B cell (primary cell): ENCODE measurements around the gene CCDC134. TPM values are rescaled to one million over a fixed set of nuclear protein-coding genes. Genes with fewer than 3 reads are reported as not detected.

Experiments
- ATAC-seq: fragments of 200-7000 bp; cut with Tn5 transposase; one replicate; pipeline ENCODE4 v1.10.0; 2021; ENCODE audit warnings: low read depth, mild to moderate bottlenecking, moderate number of reproducible peaks, moderate library complexity
- CTCF ChIA-PET: fragments of 350-600 bp; sonication (Branson Sonifier 250); formaldehyde crosslinking; loops from one replicate; lab custom pipeline; 2021; ENCODE audit warnings: antibody characterized with exemption, inconsistent platforms; lab: Charles Lee
- POLR2A ChIA-PET: fragments of 350-600 bp; sonication (Branson Sonifier 250); formaldehyde crosslinking; loops from one replicate; lab custom pipeline; 2021; ENCODE audit warnings: antibody characterized with exemption; lab: Charles Lee
- DNase-seq: peaks from one replicate; pipeline ENCODE4 v3.0.0; 2013
- H2AFZ ChIP-seq: 2 replicates; pipeline ENCODE4 v1.6.1; 2012; ENCODE audit warnings: mild to moderate bottlenecking, low read depth, low read length; ENCODE audit not compliant: insufficient read depth, poor library complexity, severe bottlenecking
- H3K27ac ChIP-seq, 2 donors: 1 replicate in 1 of 2; 2 replicates in 1 of 2; pipeline ENCODE4 v1.5.1; 2012 to 2013; ENCODE audit warnings: low read length in 2 of 2, mild to moderate bottlenecking in 2 of 2, moderate library complexity in 1 of 2
- H3K27me3 ChIP-seq, 4 experiments: fragments of 200-600 bp in 1 of 4; sonication (generic) in 1 of 4; replicated peaks in 1 of 4; 1 replicate in 2 of 4; 2 replicates in 2 of 4; pipeline versions ENCODE4 v1.6.1 to v1.7.0; 2013 to 2016; ENCODE audit warnings: low read length in 3 of 4, mild to moderate bottlenecking in 2 of 4, mixed read lengths in 1 of 4, moderate library complexity in 1 of 4; ENCODE audit not compliant: insufficient read depth in 4 of 4, control insufficient read depth in 3 of 4; ENCODE audit errors: control extremely low read depth in 1 of 4
- H3K36me3 ChIP-seq, 2 experiments: replicated peaks in 1 of 2; 1 replicate in 1 of 2; 2 replicates in 1 of 2; pipeline versions ENCODE4 v1.6.1 to v1.7.1; 2013; ENCODE audit warnings: low read length in 1 of 2; ENCODE audit not compliant: insufficient read depth in 2 of 2, control insufficient read depth in 1 of 2; ENCODE audit errors: control extremely low read depth in 1 of 2, extremely low read depth in 1 of 2
- H3K4me1 ChIP-seq, 2 donors: fragments of 200-600 bp in 1 of 2; sonication (generic) in 1 of 2; 1 replicate in 1 of 2; 2 replicates in 1 of 2; pipeline versions ENCODE4 v1.5.1 to v1.6.1; 2013 to 2017; ENCODE audit warnings: low read length in 2 of 2; ENCODE audit not compliant: control insufficient read depth in 2 of 2, insufficient read depth in 2 of 2
- H3K4me2 ChIP-seq: replicated peaks from 2 replicates; pipeline ENCODE3; 2012; ENCODE audit warnings: mild to moderate bottlenecking, low read depth, low read length; ENCODE audit not compliant: poor library complexity, severe bottlenecking
- H3K4me3 ChIP-seq, 5 experiments: fragments of 200-600 bp in 1 of 5; sonication (generic) in 1 of 5; 1 replicate in 3 of 5; 2 replicates in 2 of 5; pipeline versions ENCODE4 v1.5.1 to v1.7.0; 2011 to 2016; ENCODE audit warnings: low read length in 4 of 5, mild to moderate bottlenecking in 4 of 5, low read depth in 2 of 5, control low read depth in 1 of 5, moderate library complexity in 1 of 5; ENCODE audit not compliant: insufficient read depth in 1 of 5; ENCODE audit errors: control extremely low read depth in 1 of 5, extremely low read depth in 1 of 5
- H3K79me2 ChIP-seq: fragments of 200-600 bp; sonication (generic); one replicate; pipeline ENCODE4 v1.6.0; 2016; ENCODE audit warnings: low read length; ENCODE audit not compliant: control insufficient read depth, insufficient read depth
- H3K9ac ChIP-seq: fragments of 200-600 bp; sonication (generic); 2 replicates; pipeline ENCODE4 v1.6.1; 2017; ENCODE audit warnings: mild to moderate bottlenecking, low read length, moderate library complexity
- H3K9me3 ChIP-seq, 3 donors: one replicate each; pipeline versions ENCODE4 v1.6.1 to v1.7.1; 2013; ENCODE audit warnings: low read length in 2 of 3; ENCODE audit not compliant: control insufficient read depth in 2 of 3, insufficient read depth in 1 of 3; ENCODE audit errors: control extremely low read depth in 1 of 3
- H4K20me1 ChIP-seq: 2 replicates; pipeline ENCODE4 v1.6.0; 2012; ENCODE audit warnings: mild to moderate bottlenecking, low read length; ENCODE audit not compliant: insufficient read depth, control insufficient read depth, poor library complexity, severe bottlenecking
- H3K27ac Mint-ChIP-seq: one replicate; pipeline ENCODE4 v1.8.0; 2021; ENCODE audit warnings: mixed read lengths
- H3K27me3 Mint-ChIP-seq: one replicate; pipeline ENCODE4 v1.8.0; 2021; ENCODE audit warnings: mixed read lengths
- H3K4me1 Mint-ChIP-seq: one replicate; pipeline ENCODE4 v1.8.0; 2021; ENCODE audit warnings: mixed read lengths
- H3K4me3 Mint-ChIP-seq: one replicate; pipeline ENCODE4 v1.8.0; 2021; ENCODE audit warnings: mixed read lengths
- H3K9me3 Mint-ChIP-seq: one replicate; pipeline ENCODE4 v1.8.0; 2022; ENCODE audit warnings: mixed read lengths; ENCODE audit not compliant: insufficient read depth
- EZH2 ChIP-seq: IDR thresholded peaks from 2 replicates; pipeline ENCODE4 v1.6.1; 2012; ENCODE audit warnings: borderline replicate concordance, low read depth, mild to moderate bottlenecking, moderate library complexity, low read length; ENCODE audit not compliant: insufficient read depth, poor library complexity, severe bottlenecking
- WGBS: methylation state at CpG from one replicate; pipeline ENCODE4 v1.1.5; 2013; ENCODE audit warnings: missing lambda C conversion rate; ENCODE audit not compliant: insufficient coverage; 5-methylcytosine and 5-hydroxymethylcytosine counted together
- intact Hi-C: fragments of 100-400 bp; cut with micrococcal nuclease; formaldehyde crosslinking; loops from one replicate; pipeline ENCODE4 v1.10.0; 2022
- polyA plus RNA-seq: library from polyadenylated mRNA; depleted of rRNA; stranded (reverse); fragments of >200 nt; gene quantifications from 2 replicates; pipeline ENCODE4 v1.2.3, GENCODE V29; 2012
- total RNA-seq, 2 donors: library from RNA; stranded (reverse); fragments of 120-200 nt in 1 of 2; gene quantifications; 1 replicate in 1 of 2; 2 replicates in 1 of 2; pipeline versions ENCODE4 v1.2.3 to v1.2.4, GENCODE V29; 2013 to 2022
- TF ChIP-seq, protein P1 (sequence below): fragments of 200-600 bp; IDR thresholded peaks from one replicate; pipeline ENCODE4 v1.8.0; 2022; ENCODE audit warnings: antibody characterized with exemption, mild to moderate bottlenecking

The CCDC134 gene
- total and polyA plus RNA-seq, 2 donors (not counting 1 experiment from before 2014, with no cell fraction given): 4.4 to 18.1 TPM

DNA sequence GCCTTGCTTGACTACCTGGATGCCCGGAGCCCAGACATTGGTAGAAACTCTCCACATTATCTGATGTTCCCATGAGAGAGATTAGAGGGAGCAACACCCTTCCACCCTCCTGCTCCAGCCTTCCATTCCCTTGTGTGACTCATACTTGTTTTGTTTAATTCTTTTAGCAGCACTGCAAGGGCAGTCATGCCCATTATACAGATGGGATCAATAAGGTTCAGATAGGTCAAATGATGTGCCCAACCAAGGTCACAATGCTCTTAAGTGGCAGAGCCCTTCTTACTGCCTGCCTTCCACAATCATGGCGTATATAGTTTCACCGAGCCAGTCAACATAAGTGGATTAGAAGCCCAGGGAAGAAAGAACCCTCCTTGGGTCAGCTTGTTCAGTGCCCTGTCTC lies 6.6 kb upstream of the CCDC134 start:
- ATAC-seq (no peak), DNase-seq (no peak)
- Mint-ChIP-seq H3K4me1 (peaks cover 2% of the 10 kb centered on the region), H3K27ac (no peak overlapping the region), H3K27me3 (no peaks in the 10 kb centered on the region), H3K9me3 (no peaks in the 10 kb centered on the region), H3K4me3 (no peak overlapping the region)
- CTCF ChIA-PET: no interaction called here
- H3K36me3 ChIP-seq: peaks cover 8 to 40% of the 10 kb centered on the region in 2 experiments
- H3K27ac ChIP-seq: no peak overlapping the region
- no peak for TF ChIP-seq EZH2
- TF ChIP-seq, protein P1, sequence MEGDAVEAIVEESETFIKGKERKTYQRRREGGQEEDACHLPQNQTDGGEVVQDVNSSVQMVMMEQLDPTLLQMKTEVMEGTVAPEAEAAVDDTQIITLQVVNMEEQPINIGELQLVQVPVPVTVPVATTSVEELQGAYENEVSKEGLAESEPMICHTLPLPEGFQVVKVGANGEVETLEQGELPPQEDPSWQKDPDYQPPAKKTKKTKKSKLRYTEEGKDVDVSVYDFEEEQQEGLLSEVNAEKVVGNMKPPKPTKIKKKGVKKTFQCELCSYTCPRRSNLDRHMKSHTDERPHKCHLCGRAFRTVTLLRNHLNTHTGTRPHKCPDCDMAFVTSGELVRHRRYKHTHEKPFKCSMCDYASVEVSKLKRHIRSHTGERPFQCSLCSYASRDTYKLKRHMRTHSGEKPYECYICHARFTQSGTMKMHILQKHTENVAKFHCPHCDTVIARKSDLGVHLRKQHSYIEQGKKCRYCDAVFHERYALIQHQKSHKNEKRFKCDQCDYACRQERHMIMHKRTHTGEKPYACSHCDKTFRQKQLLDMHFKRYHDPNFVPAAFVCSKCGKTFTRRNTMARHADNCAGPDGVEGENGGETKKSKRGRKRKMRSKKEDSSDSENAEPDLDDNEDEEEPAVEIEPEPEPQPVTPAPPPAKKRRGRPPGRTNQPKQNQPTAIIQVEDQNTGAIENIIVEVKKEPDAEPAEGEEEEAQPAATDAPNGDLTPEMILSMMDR: no peak
- no peak overlapping the region for H3K4me3 ChIP-seq
- no peak overlapping the region for H2AFZ ChIP-seq
- no peaks in the 10 kb centered on the region for H3K27me3 ChIP-seq
- H4K20me1 ChIP-seq: no peaks in the 10 kb centered on the region
- no peaks in the 10 kb centered on the region for H3K9me3 ChIP-seq
- H3K4me1 ChIP-seq: no peaks in the 10 kb centered on the region
- 100% methylated on average over 3 of the region's 3 CpGs for WGBS
- H3K9ac ChIP-seq: no peak overlapping the region
- H3K4me2 ChIP-seq: no peak overlapping the region
- H3K79me2 ChIP-seq: no peaks in the 10 kb centered on the region
- POLR2A ChIA-PET: no interaction called here
- intact Hi-C loops: no loop called here

DNA sequence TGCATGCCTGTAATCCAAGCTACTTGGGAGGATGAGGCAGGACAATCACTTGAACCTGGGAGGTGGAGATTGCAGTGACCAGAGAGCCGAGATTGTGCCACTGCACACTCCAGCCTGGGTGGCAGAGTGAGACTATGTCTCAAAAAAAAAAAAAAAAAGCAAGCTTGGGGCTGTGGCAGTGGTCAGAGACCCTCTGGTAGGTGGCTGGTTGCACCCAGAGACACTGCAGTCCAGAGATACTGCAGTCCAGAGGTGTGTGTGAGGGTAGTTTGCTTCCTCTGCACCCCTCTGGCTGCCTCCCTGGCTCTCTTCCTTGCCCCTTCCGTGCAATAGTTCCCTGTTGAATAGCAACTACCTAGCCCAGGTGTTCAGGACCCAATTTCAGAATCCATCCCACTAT lies 1.7 kb upstream of the CCDC134 start:
- no peak overlapping the region for H3K4me2 ChIP-seq
- H3K9me3 ChIP-seq: no peaks in the 10 kb centered on the region
- H3K4me3 ChIP-seq: no peak overlapping the region
- Mint-ChIP-seq H3K27ac (peak overlapping the region; percentile 99), H3K27me3 (no peaks in the 10 kb centered on the region), H3K4me3 (peak overlapping the region; percentile 98), H3K9me3 (no peaks in the 10 kb centered on the region), H3K4me1 (peaks cover 24% of the 10 kb centered on the region)
- no peak for ATAC-seq
- DNase-seq: no peak
- POLR2A ChIA-PET: interaction anchor here (1.3 to 4.2 kb wide), 3 partner anchors 17 to 148 kb away, joined by 9 to 68 read pairs (median 9); partner anchors contain the start of gene CENPM
- peak overlapping the region in 1 of 2 donors; percentile 90 for H3K27ac ChIP-seq
- no peaks in the 10 kb centered on the region for H4K20me1 ChIP-seq
- TF ChIP-seq, protein P1: no peak
- no peak for TF ChIP-seq EZH2
- H3K4me1 ChIP-seq: peaks cover 19 to 22% of the 10 kb centered on the region in 2 donors
- peaks cover 8 to 17% of the 10 kb centered on the region in 2 experiments for H3K36me3 ChIP-seq
- no peaks in the 10 kb centered on the region for H3K27me3 ChIP-seq
- intact Hi-C loops: no loop called here
- no peak overlapping the region for H3K9ac ChIP-seq
- H3K79me2 ChIP-seq: peaks cover 34% of the 10 kb centered on the region
- peak overlapping the region; percentile 98 for H2AFZ ChIP-seq
- 100% methylated on average over 2 of the region's 2 CpGs for WGBS
- CTCF ChIA-PET: interaction anchor here (0.6 to 5.6 kb wide), 5 partner anchors 18 to 131 kb away, joined by 3 to 56 read pairs (median 20); partner anchors contain the start of gene MEI1
